ENCODE measurements around the gene HMBS.
"Not testable (repeated sequence)": the region's sequence is repeated elsewhere in the genome, so short reads cannot be mapped to it uniquely, and the experiment has no call there.

The HMBS gene

GRCh38 chr11:119084663-119085436 is at the start of gene HMBS:
TSS of gene HMBS (plus strand) at chr11:119084881. CDS start at chr11:119085034, 153 bp downstream.
- peak; percentile 97 for DNase-seq

DNA sequence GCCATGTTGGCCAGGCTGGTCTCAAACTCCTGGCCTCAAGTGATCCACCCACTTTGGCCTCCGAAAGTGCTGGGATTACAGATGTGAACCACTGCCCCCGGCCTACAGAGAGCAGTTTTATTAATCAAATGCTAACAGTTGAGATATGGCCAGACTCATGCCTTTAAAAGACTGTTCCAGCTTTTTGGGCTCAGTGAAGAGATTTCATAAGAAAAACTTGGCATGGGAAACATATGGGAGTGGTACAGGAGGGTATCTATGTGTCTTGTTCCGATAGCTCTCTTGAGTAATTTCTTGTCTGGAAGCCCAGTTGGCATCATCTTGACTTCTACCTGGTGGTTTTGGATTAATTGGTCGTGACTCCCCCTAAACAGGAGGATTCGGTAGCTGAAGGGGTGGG is 45.8 kb upstream of the HMBS start:
- no peak for DNase-seq

DNA sequence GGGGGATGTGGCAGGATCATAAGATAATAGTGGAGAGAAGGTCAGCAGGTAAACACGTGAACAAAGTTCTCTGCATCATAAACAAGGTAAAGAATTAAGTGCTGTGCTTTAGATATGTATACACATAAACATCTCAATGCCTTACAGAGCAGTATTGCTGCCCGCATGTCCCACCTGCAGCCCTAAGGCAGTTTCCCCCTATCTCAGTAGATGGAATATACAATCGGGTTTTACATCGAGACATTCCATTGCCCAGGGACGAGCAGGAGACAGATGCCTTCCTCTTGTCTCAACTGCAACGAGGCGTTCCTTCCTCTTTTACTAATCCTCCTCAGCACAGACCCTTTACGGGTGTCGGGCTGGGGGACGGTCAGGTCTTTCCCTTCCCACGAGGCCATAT is 45.2 kb upstream of the HMBS start:
- not testable (repeated sequence) for DNase-seq

- no peak for DNase-seq
These were observed 42.7 kb upstream of the HMBS start for GRCh38 chr11:119041821-119042514.

DNA sequence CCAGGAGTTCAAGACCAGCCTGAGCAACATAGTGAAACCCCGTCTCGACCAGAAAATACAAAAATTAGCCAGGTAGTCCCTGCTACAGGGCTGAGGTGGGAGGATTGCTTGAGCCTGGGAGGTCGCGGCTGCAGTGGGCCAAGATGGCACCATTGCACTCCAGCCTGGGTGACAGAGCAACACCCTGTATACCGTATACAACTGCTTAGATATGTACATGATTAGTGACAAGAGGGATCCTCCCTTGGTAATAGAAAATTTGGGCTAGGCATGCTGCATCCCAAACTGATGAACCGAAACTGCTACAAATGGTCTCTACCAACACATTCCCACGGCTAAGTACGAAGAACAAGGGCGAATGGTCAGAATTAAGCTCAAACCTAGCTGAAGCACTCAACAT is 41.8 kb upstream of the HMBS start:
- no peak for DNase-seq

- DNase-seq = no peak
These were observed 40.0 kb upstream of the HMBS start for GRCh38 chr11:119044708-119045107.

DNA sequence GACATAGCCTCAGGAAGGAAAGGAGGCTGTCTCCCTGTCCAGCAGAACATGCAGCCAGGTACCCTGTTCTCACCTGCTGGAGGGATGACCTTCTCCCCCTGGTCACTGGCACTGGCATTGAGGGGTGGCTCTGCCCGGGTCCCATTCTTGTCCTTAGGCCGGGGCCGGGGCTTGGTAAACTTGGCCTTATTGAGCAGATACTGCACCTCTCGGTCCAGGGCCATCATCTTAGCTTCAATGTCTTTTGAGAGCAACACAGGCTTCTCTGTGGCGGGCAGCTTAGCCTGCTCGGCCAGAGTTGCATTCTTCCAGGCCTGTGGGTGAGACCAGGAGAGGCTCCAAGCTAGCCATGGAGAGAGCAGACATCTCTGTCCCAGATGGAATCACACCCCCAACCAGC is 38.2 kb upstream of the HMBS start:
- DNase-seq = no peak

DNA sequence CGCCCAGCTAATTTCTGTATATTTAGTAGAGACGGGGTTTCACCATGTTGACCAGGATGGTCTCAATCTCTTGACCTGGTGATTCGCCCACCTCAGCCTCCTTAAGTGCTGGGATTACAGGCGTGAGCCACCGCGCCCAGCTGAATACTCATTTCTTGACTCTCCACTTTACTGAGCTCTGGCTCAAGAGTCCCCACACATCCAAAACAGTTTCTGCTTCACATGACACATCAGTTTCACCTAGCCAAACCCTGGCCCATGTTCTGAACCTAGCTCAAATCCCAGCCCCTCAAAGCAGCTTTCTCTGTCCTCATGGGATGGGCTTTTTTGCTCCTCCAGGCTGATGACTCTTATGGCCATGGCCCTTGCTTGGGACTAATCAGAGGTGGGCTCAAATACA is 37.5 kb upstream of the HMBS start:
- no peak for DNase-seq

- no peak for DNase-seq
These were observed 36.0 kb upstream of the HMBS start for GRCh38 chr11:119048644-119049043.

GRCh38 chr11:119049081-119049480 is 35.6 kb upstream of the HMBS start:
- no peak for DNase-seq

- no peak for DNase-seq
These were observed 33.1 kb upstream of the HMBS start for GRCh38 chr11:119051440-119052162.

DNA sequence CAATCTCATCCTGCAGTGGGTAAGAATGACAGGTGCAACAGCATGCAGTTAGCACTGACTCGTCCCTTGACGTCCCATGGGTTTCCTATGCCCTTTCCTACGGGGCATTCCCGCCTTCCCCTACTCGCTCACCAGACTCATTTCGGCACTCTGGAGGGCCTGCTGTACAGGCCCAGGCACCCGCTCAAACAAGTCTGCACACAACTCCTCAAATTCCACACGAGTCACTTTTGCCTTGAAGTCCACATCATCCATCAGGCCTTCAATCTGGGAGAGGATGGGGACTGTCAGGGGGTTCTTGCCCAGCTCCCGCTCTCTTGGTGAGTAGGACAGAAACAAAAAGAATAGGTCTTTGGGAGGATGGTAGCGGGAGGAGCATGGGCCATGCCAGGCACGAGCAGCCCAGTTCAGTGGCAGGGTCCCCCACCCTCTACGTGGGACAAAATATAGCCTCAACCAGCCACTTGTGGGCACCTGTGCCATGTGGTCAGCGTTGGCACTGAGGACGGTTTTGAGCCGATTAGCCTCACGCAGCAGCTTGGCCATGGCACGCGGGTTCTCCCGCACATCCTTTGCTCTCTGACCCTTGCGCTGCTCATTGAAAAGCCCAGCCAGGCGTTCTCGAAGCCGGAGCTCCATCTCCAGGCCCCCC is 32.4 kb upstream of the HMBS start:
- no peak for DNase-seq

GRCh38 chr11:119054418-119054817 is 30.3 kb upstream of the HMBS start:
- no peak for DNase-seq

DNA sequence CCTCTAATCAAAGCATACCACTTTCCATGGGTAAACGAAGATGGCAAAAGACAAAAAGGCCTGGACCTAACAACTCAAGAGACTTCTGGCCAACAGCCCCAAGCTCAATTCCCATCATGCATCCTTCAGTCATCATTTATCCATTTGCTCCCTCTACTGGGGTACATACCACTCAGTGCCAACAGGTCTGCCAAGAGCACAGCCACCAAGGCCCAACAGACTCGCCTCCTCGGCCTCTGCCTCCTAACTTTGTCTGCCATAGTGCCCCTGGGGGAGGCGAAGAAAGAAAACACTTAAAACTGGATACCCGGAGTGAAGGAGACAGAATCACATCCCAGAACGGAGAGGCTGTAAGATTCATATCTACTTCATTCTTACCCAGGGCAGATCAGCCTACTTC is 28.8 kb upstream of the HMBS start:
- peak; percentile 75 for DNase-seq

DNA sequence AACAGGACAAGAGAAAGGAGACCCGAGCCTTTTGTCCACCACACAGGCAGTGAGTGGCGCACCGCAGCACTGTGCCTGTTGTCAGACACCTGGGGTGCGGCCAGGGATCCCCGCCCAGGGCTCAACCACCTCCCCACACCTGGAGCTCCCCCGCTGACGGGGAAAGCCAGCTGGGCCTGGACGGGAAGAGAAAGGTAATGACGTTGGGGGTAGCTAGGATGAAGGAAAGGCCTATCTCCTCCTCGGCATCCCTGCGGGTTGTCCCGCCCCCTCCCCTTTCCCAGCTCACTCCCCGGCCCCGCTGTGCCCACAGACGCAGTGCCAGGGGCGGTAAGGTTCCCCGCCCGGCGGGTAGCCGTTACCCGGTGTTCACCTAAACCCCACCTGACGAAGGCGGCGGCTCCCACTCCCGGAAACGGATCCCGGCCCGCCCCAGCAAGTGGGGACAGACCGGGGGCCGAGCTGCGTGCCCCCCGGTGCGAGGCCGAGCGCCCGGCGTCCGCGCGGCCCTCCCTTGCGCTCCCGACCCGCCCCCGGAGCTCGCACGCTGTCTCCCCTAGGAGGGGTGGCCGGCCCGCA is 28.2 kb upstream of the HMBS start:
- DNase-seq = peak; percentile 8

DNA sequence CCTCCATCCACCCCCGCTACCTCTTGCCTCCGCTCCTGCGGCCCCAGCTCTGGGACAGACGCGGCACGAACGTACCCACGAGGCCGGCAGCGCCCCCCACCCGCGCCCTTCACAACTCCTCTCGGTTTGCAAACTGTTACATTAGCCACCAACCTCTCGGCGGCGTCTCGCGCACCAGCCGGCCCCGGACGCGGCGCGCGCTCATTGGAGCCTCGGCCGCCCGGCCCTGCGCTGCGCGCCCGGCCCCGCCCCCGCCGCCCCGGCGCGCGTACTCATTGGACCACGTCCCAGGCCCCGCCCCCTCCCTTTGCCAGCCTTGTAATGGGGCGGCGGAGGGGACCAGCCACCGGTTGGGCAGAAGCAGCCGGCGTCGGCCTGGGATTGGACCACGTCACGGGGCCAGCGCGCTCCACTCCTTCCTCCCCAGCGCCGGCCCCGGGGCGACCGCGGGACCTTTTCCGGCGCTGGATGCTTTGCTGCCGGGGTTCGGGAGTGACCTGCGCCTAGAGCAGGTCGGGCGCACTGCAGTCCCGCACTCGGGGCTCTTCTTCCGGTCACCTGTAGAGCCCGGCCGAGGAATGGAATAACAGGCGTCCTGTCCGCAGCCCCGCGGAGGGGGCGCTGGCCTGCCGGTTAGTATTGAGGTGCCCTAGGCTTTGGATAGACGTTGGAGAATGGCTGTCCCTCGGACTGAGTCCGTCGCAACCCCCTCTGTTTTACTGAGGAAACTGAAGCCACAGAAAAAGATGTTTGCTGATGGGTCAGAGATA is 27.5 kb upstream of the HMBS start, which contains the start of gene HYOU1:
Gene HYOU1, minus strand, starts transcription at position 206 of the 770 bp plus-strand sequence. CDS start 1,045 bp downstream, outside the sequence.
- peak; percentile 94 for DNase-seq

GRCh38 chr11:119059128-119059527 is 25.6 kb upstream of the HMBS start:
- DNase-seq = not testable (repeated sequence)

DNA sequence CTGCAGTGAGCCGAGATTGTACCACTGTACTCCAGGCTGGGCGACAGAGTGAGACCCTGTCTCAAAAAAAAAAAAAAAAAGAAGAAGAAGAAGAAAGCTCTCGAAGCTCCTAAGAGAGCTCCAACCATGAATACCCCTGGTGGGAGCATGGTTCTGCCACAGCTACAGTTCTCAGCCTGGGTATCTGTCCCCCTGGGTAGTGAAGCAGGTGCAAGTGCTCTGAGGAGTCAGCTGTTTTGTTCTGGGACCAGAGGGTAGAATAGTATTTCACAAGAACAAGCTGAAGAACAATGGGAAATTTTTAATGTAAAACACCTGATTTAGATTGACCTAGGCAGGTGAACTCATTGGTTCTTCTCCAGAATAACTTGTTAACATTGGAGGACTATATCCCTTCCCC is 23.4 kb upstream of the HMBS start:
- DNase-seq = no peak

DNA sequence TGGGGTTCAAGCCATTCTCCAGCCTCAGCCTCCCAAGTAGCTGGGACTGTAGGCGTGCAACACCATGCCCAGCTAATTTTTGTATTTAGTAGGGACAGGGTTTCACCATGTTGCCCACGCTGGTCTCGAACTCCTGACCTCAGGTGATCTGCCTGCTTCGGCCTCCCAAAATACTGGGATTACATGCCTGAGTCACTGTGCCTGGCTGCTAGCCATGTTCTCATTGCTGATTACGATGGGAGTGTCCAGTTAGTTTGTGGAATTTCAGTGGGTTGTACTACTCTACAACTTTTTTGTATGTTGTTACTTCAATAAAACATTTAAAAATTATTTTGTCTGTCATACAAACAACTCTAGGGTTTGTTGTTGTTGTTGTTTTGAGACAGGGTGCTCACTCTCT is 21.9 kb upstream of the HMBS start:
- peak; percentile 86 for DNase-seq

GRCh38 chr11:119065369-119065768 is 19.3 kb upstream of the HMBS start:
- DNase-seq = peak; percentile 87

DNA sequence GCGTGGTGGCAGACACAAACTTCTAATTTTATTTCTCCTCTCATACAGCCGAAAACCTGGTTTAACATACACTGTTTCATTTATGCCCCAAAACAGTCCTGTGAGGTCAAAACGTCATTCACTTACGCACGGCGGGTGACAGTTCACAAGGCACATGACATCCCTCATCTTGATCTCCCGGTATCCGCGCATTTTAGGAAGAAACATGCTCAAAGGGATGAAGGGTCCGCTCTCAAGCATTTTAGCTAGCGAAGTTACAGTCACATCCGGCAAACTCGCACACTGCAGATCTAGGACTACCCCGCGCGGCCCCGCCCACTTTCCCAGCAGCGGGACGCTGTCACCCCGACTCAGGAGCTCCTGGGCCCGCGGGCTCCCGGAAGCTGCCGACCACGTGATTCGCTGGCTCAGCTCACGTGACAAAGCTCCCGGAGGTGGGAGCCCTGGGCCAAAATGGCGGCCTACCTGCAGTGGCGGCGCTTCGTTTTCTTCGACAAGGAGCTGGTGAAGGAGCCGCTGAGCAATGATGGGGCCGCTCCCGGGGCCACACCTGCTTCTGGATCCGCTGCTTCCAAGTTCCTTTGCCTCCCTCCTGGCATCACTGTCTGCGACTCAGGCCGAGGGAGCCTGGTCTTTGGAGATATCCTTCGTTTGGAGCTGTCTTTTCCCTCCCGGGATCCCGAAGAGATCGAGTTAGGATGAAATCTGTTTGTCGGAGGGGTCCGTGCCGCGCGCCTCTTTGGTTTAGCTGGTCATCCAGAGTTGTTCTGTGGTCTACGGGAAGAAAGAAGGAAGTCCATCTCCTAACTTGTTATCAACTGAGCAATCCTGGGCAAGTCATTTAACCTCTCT is 17.1 kb upstream of the HMBS start, which contains the start of gene VPS11:
Gene VPS11, plus strand, starts transcription at position 448 of the 852 bp plus-strand sequence. Its CDS starts 6 bp downstream, at position 454.
- peak; percentile 97 for DNase-seq
